ENCODE data around the gene HOXC5. TPM values are rescaled to one million over a fixed set of nuclear protein-coding genes. Genes with fewer than 3 reads are reported as not detected.

Gene HOXC5
- total RNA-seq, 1 experiment from 2014 or later: 3.4 TPM

DNA sequence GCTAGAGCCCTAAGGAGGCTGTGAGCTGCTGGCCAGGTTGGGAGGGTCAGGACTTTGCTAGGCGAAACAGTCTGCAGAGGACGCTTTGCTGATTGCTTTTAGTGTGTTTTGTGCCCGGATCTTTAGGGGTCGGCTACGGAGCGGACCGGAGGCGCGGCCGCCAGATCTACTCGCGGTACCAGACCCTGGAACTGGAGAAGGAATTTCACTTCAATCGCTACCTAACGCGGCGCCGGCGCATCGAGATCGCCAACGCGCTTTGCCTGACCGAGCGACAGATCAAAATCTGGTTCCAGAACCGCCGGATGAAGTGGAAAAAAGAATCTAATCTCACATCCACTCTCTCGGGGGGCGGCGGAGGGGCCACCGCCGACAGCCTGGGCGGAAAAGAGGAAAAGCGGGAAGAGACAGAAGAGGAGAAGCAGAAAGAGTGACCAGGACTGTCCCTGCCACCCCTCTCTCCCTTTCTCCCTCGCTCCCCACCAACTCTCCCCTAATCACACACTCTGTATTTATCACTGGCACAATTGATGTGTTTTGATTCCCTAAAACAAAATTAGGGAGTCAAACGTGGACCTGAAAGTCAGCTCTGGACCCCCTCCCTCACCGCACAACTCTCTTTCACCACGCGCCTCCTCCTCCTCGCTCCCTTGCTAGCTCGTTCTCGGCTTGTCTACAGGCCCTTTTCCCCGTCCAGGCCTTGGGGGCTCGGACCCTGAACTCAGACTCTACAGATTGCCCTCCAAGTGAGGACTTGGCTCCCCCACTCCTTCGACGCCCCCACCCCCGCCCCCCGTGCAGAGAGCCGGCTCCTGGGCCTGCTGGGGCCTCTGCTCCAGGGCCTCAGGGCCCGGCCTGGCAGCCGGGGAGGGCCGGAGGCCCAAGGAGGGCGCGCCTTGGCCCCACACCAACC, 3.1 kb upstream of the HOXC5 start:
- intact Hi-C loops (cut with micrococcal nuclease; ENCODE audit: unreplicated experiment): no loop called here
- Mint-ChIP-seq H3K4me1 (ENCODE audit: low read depth, unreplicated experiment) (peaks cover 13% of the 10 kb centered on the region), H3K36me3 (ENCODE audit: insufficient read depth, unreplicated experiment) (peaks cover 7% of the 10 kb centered on the region), H3K27ac (ENCODE audit: unreplicated experiment) (no peak overlapping the region), H3K27me3 (ENCODE audit: insufficient read depth, unreplicated experiment) (no peaks in the 10 kb centered on the region), H3K4me3 (ENCODE audit: unreplicated experiment) (peak overlapping the region; percentile 92), H3K9me3 (ENCODE audit: unreplicated experiment) (no peaks in the 10 kb centered on the region)
- H3K27me3 ChIP-seq (replicated peaks; ENCODE audit: control insufficient read depth, insufficient read depth, low read length): no peaks in the 10 kb centered on the region
- H3K4me3 ChIP-seq (ENCODE audit: low read depth, low read length): no peak overlapping the region
- no peaks in the 10 kb centered on the region for H3K9me3 ChIP-seq
- no TSS peak for BruUV-seq (replicated peaks)
- CTCF ChIA-PET: interaction anchor here (0.6 to 2.3 kb wide), 6 partner anchors 12 to 171 kb away, joined by 4 to 8 read pairs (median 6); partner anchors contain the start of genes HOXC8 and SMUG1
- no peaks in the 10 kb centered on the region; the same call in 1 of the 2 replicates for H3K36me3 ChIP-seq (ENCODE audit: control insufficient read depth, insufficient read depth, low read length)
- TF ChIP-seq, protein P1, sequence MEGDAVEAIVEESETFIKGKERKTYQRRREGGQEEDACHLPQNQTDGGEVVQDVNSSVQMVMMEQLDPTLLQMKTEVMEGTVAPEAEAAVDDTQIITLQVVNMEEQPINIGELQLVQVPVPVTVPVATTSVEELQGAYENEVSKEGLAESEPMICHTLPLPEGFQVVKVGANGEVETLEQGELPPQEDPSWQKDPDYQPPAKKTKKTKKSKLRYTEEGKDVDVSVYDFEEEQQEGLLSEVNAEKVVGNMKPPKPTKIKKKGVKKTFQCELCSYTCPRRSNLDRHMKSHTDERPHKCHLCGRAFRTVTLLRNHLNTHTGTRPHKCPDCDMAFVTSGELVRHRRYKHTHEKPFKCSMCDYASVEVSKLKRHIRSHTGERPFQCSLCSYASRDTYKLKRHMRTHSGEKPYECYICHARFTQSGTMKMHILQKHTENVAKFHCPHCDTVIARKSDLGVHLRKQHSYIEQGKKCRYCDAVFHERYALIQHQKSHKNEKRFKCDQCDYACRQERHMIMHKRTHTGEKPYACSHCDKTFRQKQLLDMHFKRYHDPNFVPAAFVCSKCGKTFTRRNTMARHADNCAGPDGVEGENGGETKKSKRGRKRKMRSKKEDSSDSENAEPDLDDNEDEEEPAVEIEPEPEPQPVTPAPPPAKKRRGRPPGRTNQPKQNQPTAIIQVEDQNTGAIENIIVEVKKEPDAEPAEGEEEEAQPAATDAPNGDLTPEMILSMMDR (IDR thresholded peaks at IDR 0.05; ENCODE audit: insufficient read depth in 1 of 2, low read depth in 1 of 2, low read length in 1 of 2, severe bottlenecking in 1 of 2, unreplicated experiment in 1 of 2): no peak
- POLR2A ChIA-PET: interaction anchor here (0.7 kb wide), 1 partner anchor 159 kb away, joined by 4 read pairs; the partner anchor contains the start of gene SMUG1
- H3K4me1 ChIP-seq: peaks cover 8% of the 10 kb centered on the region
- DNase-seq: no peak

DNA sequence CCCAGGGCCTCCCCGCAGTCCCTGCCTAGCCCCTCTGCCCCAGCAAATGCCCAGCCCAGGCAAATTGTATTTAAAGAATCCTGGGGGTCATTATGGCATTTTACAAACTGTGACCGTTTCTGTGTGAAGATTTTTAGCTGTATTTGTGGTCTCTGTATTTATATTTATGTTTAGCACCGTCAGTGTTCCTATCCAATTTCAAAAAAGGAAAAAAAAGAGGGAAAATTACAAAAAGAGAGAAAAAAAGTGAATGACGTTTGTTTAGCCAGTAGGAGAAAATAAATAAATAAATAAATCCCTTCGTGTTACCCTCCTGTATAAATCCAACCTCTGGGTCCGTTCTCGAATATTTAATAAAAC, 2.4 kb upstream of the HOXC5 start:
- Mint-ChIP-seq H3K27me3 (ENCODE audit: insufficient read depth, unreplicated experiment) (no peaks in the 10 kb centered on the region), H3K36me3 (ENCODE audit: insufficient read depth, unreplicated experiment) (peaks cover 8% of the 10 kb centered on the region), H3K9me3 (ENCODE audit: unreplicated experiment) (no peaks in the 10 kb centered on the region), H3K4me1 (ENCODE audit: low read depth, unreplicated experiment) (peaks cover 18% of the 10 kb centered on the region), H3K4me3 (ENCODE audit: unreplicated experiment) (no peak overlapping the region), H3K27ac (ENCODE audit: unreplicated experiment) (no peak overlapping the region)
- H3K27me3 ChIP-seq (replicated peaks; ENCODE audit: control insufficient read depth, insufficient read depth, low read length): no peaks in the 10 kb centered on the region
- H3K4me3 ChIP-seq (ENCODE audit: low read depth, low read length): no peak overlapping the region
- no TSS peak for BruUV-seq (replicated peaks)
- ChIA-PET CTCF (interaction anchor here (0.9 to 3.8 kb wide), 2 partner anchors 21 to 105 kb away, joined by 7 to 50 read pairs; partner anchors contain the start of gene HOXC8), POLR2A (no interaction called here)
- intact Hi-C loops (cut with micrococcal nuclease; ENCODE audit: unreplicated experiment): no loop called here
- H3K4me1 ChIP-seq: peaks cover 9% of the 10 kb centered on the region
- no peak for DNase-seq
- TF ChIP-seq, protein P1 (IDR thresholded peaks at IDR 0.05; ENCODE audit: insufficient read depth in 1 of 2, low read depth in 1 of 2, low read length in 1 of 2, severe bottlenecking in 1 of 2, unreplicated experiment in 1 of 2): no peak
- H3K36me3 ChIP-seq (ENCODE audit: control insufficient read depth, insufficient read depth, low read length): no peaks in the 10 kb centered on the region; the same call in 1 of the 2 replicates
- H3K9me3 ChIP-seq: no peaks in the 10 kb centered on the region

DNA sequence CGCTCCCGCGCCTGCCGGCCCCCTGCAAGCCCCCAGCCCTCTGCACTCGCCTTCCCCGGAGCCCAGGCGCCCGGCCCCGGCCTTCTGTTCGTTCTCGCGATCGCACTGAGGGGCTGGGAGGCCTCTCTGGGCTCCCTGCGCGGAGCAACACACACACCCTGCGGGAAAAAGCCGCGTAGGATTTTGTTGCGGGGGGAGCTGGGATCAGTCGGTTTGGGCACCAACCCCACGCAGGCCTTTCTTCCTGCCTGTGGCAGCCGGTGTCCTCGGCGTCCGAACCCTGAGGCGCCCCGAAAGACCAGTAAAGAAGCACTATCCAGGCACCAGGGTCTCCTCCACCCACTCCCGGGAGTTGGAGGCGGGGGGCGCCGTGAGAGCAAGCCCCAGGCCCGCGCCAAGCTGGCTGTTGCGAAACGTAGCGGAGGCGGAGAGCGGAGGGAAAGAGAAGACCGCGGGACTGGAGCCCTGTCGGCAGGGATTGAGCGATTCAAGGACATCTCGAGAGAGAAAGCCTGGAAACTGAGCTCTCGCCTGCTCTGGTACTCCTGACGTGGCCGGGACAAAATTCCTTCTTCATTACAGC, 1.9 kb upstream of the HOXC5 start:
- Histone ChIP-seq H3K4me3 (ENCODE audit: low read depth, low read length) (no peak overlapping the region), H3K36me3 (ENCODE audit: control insufficient read depth, insufficient read depth, low read length) (no peaks in the 10 kb centered on the region; the same call in 1 of the 2 replicates), H3K9me3 (no peaks in the 10 kb centered on the region), H3K27me3 (replicated peaks; ENCODE audit: control insufficient read depth, insufficient read depth, low read length) (no peaks in the 10 kb centered on the region), H3K4me1 (peaks cover 9% of the 10 kb centered on the region)
- H3K27ac Mint-ChIP-seq (ENCODE audit: unreplicated experiment): no peak overlapping the region
- CTCF ChIA-PET: interaction anchor here (0.6 to 3.8 kb wide), 7 partner anchors 20 to 170 kb away, joined by 4 to 67 read pairs (median 7); partner anchors contain the start of gene HOXC8
- no peaks in the 10 kb centered on the region for H3K9me3 Mint-ChIP-seq (ENCODE audit: unreplicated experiment)
- no TSS peak for BruUV-seq (replicated peaks)
- TF ChIP-seq, protein P1 (IDR thresholded peaks at IDR 0.05; ENCODE audit: insufficient read depth in 1 of 2, low read depth in 1 of 2, low read length in 1 of 2, severe bottlenecking in 1 of 2, unreplicated experiment in 1 of 2): no peak
- peaks cover 13% of the 10 kb centered on the region for H3K36me3 Mint-ChIP-seq (ENCODE audit: insufficient read depth, unreplicated experiment)
- POLR2A ChIA-PET: no interaction called here
- no peak overlapping the region for H3K4me3 Mint-ChIP-seq (ENCODE audit: unreplicated experiment)
- DNase-seq: no peak
- peaks cover 14% of the 10 kb centered on the region for H3K4me1 Mint-ChIP-seq (ENCODE audit: low read depth, unreplicated experiment)
- intact Hi-C loops (cut with micrococcal nuclease; ENCODE audit: unreplicated experiment): no loop called here
- H3K27me3 Mint-ChIP-seq (ENCODE audit: insufficient read depth, unreplicated experiment): no peaks in the 10 kb centered on the region

Data from Caco-2 (cell line).